Esophagus (tissue), 2 donors: ENCODE data around the gene HNRNPA2B1. TPM values are rescaled to one million over a fixed set of nuclear protein-coding genes. Genes with fewer than 3 reads are reported as not detected.

Experiments
- polyA plus RNA-seq, 2 donors: library from polyadenylated mRNA; stranded (reverse); fragments of 200-250 nt; gene quantifications; one replicate each; pipeline ENCODE4 v1.2.3, GENCODE V29; 2013
- donor health status: healthy with polysubstance abuse.
- donor health status: Bipolar disorder and iron deficiency.

Gene HNRNPA2B1
- polyA plus RNA-seq, 2 donors = 461 to 511 TPM

Other genes with a start within 250 kb of the HNRNPA2B1 start
- gene NFE2L3, start 48.5 kb downstream of the HNRNPA2B1 start, polyA plus RNA-seq = 1 to 10 TPM; 2.3 to 2.9 TPM
- 10 to 100 TPM; 51.1 to 66.5 TPM for gene CBX3, start 999 bp upstream of the HNRNPA2B1 start, polyA plus RNA-seq
- gene SNX10, start 91.1 kb upstream of the HNRNPA2B1 start, polyA plus RNA-seq = under 1 TPM; 0.44 to 0.61 TPM